Parathyroid adenoma (tissue), 2 donors: Measurements from ENCODE around the gene PRG3.

Experiments used
- H2AFZ ChIP-seq: fragments of 300-600 bp; sonication (generic); one replicate; pipeline ENCODE4 v1.7.0; 2017; ENCODE audit warnings: antibody characterized with exemption, mild to moderate bottlenecking
- H3K27ac ChIP-seq: fragments of 300-600 bp; sonication (generic); one replicate; pipeline ENCODE4 v1.7.0; 2017
- H3K27me3 ChIP-seq: fragments of 300-600 bp; sonication (generic); one replicate; pipeline ENCODE4 v1.7.0; 2017; ENCODE audit warnings: low read length; ENCODE audit not compliant: control insufficient read depth, insufficient read depth
- H3K36me3 ChIP-seq: fragments of 300-600 bp; sonication (generic); one replicate; pipeline ENCODE4 v1.7.0; 2017; ENCODE audit warnings: low read length; ENCODE audit not compliant: control insufficient read depth, insufficient read depth
- H3K4me1 ChIP-seq: fragments of 300-600 bp; sonication (generic); one replicate; pipeline ENCODE4 v1.7.0; 2017; ENCODE audit warnings: control low read depth
- H3K4me2 ChIP-seq: fragments of 300-600 bp; sonication (generic); one replicate; pipeline ENCODE4 v1.7.0; 2017; ENCODE audit warnings: low read length
- H3K4me3 ChIP-seq: fragments of 300-600 bp; sonication (generic); one replicate; pipeline ENCODE4 v1.7.0; 2017; ENCODE audit warnings: low read depth, low read length
- H3K79me2 ChIP-seq: fragments of 300-600 bp; sonication (generic); one replicate; pipeline ENCODE4 v1.7.0; 2017; ENCODE audit warnings: control low read depth
- H3K9ac ChIP-seq: fragments of 300-600 bp; sonication (generic); one replicate; pipeline ENCODE4 v1.7.0; 2017; ENCODE audit warnings: mild to moderate bottlenecking
- H3K9me3 ChIP-seq: fragments of 300-600 bp; sonication (generic); one replicate; pipeline ENCODE4 v1.7.0; 2017; ENCODE audit warnings: low read length; ENCODE audit not compliant: control insufficient read depth
- CTCF ChIP-seq: fragments of 300-600 bp; sonication (generic); IDR thresholded peaks from one replicate; pipeline ENCODE4 v1.7.0; 2017; ENCODE audit warnings: antibody characterized with exemption, mild to moderate bottlenecking
- donor health status: primary hyperparathyroidism.

PRG3 gene

GRCh38 chr11:57418131-57418530 lies 37.2 kb upstream of the PRG3 start:
- Histone ChIP-seq H2AFZ (no peak overlapping the region), H3K36me3 (no peaks in the 10 kb centered on the region), H3K4me3 (no peak overlapping the region), H3K79me2 (no peaks in the 10 kb centered on the region), H3K27ac (no peak overlapping the region), H3K4me2 (no peak overlapping the region), H3K9me3 (no peaks in the 10 kb centered on the region), H3K4me1 (no peaks in the 10 kb centered on the region), H3K27me3 (no peaks in the 10 kb centered on the region), H3K9ac (no peak overlapping the region)
- TF ChIP-seq CTCF: no peak

GRCh38 chr11:57417056-57417455 lies 36.1 kb upstream of the PRG3 start:
- H3K9me3 ChIP-seq: no peaks in the 10 kb centered on the region
- H3K9ac ChIP-seq: no peak overlapping the region
- H3K4me1 ChIP-seq: no peaks in the 10 kb centered on the region
- no peak overlapping the region for H2AFZ ChIP-seq
- no peak for TF ChIP-seq CTCF
- no peak overlapping the region for H3K4me3 ChIP-seq
- H3K4me2 ChIP-seq: no peak overlapping the region
- no peak overlapping the region for H3K27ac ChIP-seq
- no peaks in the 10 kb centered on the region for H3K79me2 ChIP-seq
- no peaks in the 10 kb centered on the region for H3K36me3 ChIP-seq
- no peaks in the 10 kb centered on the region for H3K27me3 ChIP-seq

GRCh38 chr11:57416436-57416835 lies 35.5 kb upstream of the PRG3 start:
- Histone ChIP-seq H3K27me3 (no peaks in the 10 kb centered on the region), H3K9me3 (no peaks in the 10 kb centered on the region), H3K36me3 (no peaks in the 10 kb centered on the region), H3K27ac (no peak overlapping the region), H2AFZ (no peak overlapping the region), H3K4me2 (no peak overlapping the region), H3K4me3 (no peak overlapping the region), H3K79me2 (no peaks in the 10 kb centered on the region), H3K9ac (no peak overlapping the region), H3K4me1 (no peaks in the 10 kb centered on the region)
- no peak for TF ChIP-seq CTCF

GRCh38 chr11:57414612-57415212 lies 33.8 kb upstream of the PRG3 start:
- no peak for TF ChIP-seq CTCF
- Histone ChIP-seq H3K9me3 (no peaks in the 10 kb centered on the region), H3K4me2 (no peak overlapping the region), H3K9ac (no peak overlapping the region), H3K4me3 (no peak overlapping the region), H3K4me1 (no peaks in the 10 kb centered on the region), H3K36me3 (no peaks in the 10 kb centered on the region), H3K27me3 (no peaks in the 10 kb centered on the region), H2AFZ (no peak overlapping the region), H3K79me2 (no peaks in the 10 kb centered on the region), H3K27ac (no peak overlapping the region)

- H3K9ac ChIP-seq: no peak overlapping the region
- H3K79me2 ChIP-seq: no peaks in the 10 kb centered on the region
- H3K4me3 ChIP-seq: no peak overlapping the region
- H3K27me3 ChIP-seq: no peaks in the 10 kb centered on the region
- no peaks in the 10 kb centered on the region for H3K36me3 ChIP-seq
- H3K27ac ChIP-seq: no peak overlapping the region
- no peak for TF ChIP-seq CTCF
- H3K4me1 ChIP-seq: no peaks in the 10 kb centered on the region
- no peak overlapping the region for H3K4me2 ChIP-seq
- no peak overlapping the region for H2AFZ ChIP-seq
- no peaks in the 10 kb centered on the region for H3K9me3 ChIP-seq
Measured at GRCh38 chr11:57413681-57414080, 32.7 kb upstream of the PRG3 start.
